Measurements from ENCODE around the gene MAML2. TPM values are rescaled to one million over a fixed set of nuclear protein-coding genes. Genes with fewer than 3 reads are reported as not detected.

Gene MAML2
- total and polyA plus RNA-seq, 2 of the 13 experiments (the other 11 are each of a cell fraction or from before 2014, with no cell fraction given) = 2.3 to 25.9 TPM

DNA sequence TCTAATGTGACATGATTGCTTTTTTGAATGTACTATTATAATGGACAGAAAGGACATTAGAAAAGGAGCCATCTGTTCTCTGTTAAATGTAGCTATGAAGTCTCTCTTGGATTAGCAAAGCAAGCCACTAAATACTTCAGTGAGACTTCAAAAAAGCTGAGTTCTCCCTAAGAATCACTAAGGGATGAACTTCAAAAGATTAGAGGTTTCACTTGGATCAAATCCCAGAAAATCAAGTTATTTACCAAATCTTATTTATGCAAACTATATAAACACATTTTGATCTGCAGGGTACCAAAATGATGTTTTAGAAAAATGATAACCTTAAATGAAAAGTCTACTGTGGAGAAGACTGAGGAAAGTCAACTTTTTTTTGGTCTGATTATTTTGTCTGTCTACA lies 337.0 kb downstream of the MAML2 start (continued):
- no peak for TF ChIP-seq ZNF275 (CRISPR knock-in tag; IDR thresholded peaks at IDR 0.05; ENCODE audit: borderline replicate concordance)

GRCh38 chr11:96004862-96005261 lies 338.1 kb downstream of the MAML2 start:
- Histone ChIP-seq H3K36me3 (replicated peaks in 1 of 2; ENCODE audit: control insufficient read depth in 1 of 2, insufficient read depth in 2 of 2, low read length in 2 of 2) (peaks cover 1 to 3% of the 10 kb centered on the region in 2 experiments; a peak in 2 of 5 replicates), H3K4me1 (ENCODE audit: insufficient read depth, low read length) (peaks cover 12% of the 10 kb centered on the region), H3K27ac (ENCODE audit: extremely low read length, insufficient read depth, low read length) (no peak overlapping the region), H3K79me2 (ENCODE audit: insufficient read depth, low read length) (no peaks in the 10 kb centered on the region), H3K4me3 (replicated peaks in 1 of 3; ENCODE audit: insufficient read depth in 1 of 3, low read depth in 2 of 3, low read length in 3 of 3) (no peak overlapping the region), H4K20me1 (ENCODE audit: insufficient read depth, low read length) (no peaks in the 10 kb centered on the region), H3K9me3 (ENCODE audit: low read length) (no peaks in the 10 kb centered on the region), H2AFZ (ENCODE audit: low read length) (no peak overlapping the region), H3K27me3 (ENCODE audit: control insufficient read depth in 1 of 2, insufficient read depth in 2 of 2, low read length in 2 of 2) (no peaks in the 10 kb centered on the region), H3K9ac (ENCODE audit: insufficient read depth, low read depth, low read length) (no peak overlapping the region), H3K4me2 (ENCODE audit: low read depth, low read length) (no peak overlapping the region)
- DNase-seq (ENCODE audit: low spot score) (no peak), ATAC-seq (no peak), FAIRE-seq (no peak)
- WGBS (ENCODE audit: low lambda C conversion rate) = 95% methylated on average over 1 of the region's 1 CpG
- CTCF ChIA-PET (ENCODE audit: low intra/inter-chr PET ratio, low total read pairs) = no interaction called here
- no TSS peak for BruUV-seq (replicated peaks)
- in situ Hi-C loops (cut with HindIII; ENCODE audit: extremely low pct_ligation_motif_present, low pct_unique_long_range_greater_than_20kb) = no loop called here
- TF ChIP-seq ATF6 (CRISPR knock-in tag; conservative IDR thresholded peaks at IDR 0.05) = no peak
- peak; percentile 93 for TF ChIP-seq ZNF564 (CRISPR knock-in tag; IDR thresholded peaks at IDR 0.05)
- intact Hi-C loops (cut with micrococcal nuclease; ENCODE audit: unreplicated experiment) = no loop called here
- POLR2A ChIA-PET = no interaction called here
